PC-3 (cell line): ENCODE data around the gene MEIOSIN. TPM values are rescaled to one million over a fixed set of nuclear protein-coding genes. Genes with fewer than 3 reads are reported as not detected.

Source experiments
- ATAC-seq: fragments of 200-7000 bp; cut with Tn5 transposase; 2 replicates; pipeline ENCODE4 v1.9.1; 2020; ENCODE audit warnings: mild to moderate bottlenecking, moderate library complexity
- BruUV-seq: library from RNA; stranded (reverse); fragments of 400-500 nt; replicated peaks from 2 replicates; lab custom pipeline; 2021; lab: Mats Ljungman, UMichigan
- CTCF ChIA-PET: fragments of 300-600 bp; sonication (Branson Sonifier 250); formaldehyde crosslinking; loops from one replicate; lab custom pipeline; 2022; ENCODE audit warnings: antibody characterized with exemption; lab: Charles Lee
- POLR2A ChIA-PET: fragments of 300-600 bp; sonication (Branson Sonifier 250); formaldehyde crosslinking; loops from one replicate; lab custom pipeline; 2022; ENCODE audit warnings: antibody characterized with exemption; ENCODE audit not compliant: unreplicated experiment; lab: Charles Lee
- DNase-seq: peaks from one replicate; pipeline ENCODE4 v3.0.0-alpha.2; 2015
- H2AFZ ChIP-seq: fragments of 300-600 bp; sonication (generic); 2 replicates; pipeline ENCODE4 v1.6.0; 2016; ENCODE audit warnings: antibody characterized with exemption, low read length
- H3F3A ChIP-seq: fragments of 300-600 bp; sonication (generic); one replicate; pipeline ENCODE4 v1.6.0; 2017; ENCODE audit warnings: antibody characterized with exemption, low read length, control low read depth, mild to moderate bottlenecking; ENCODE audit not compliant: unreplicated experiment
- H3K27ac ChIP-seq: fragments of 300-600 bp; sonication (generic); 2 replicates; pipeline ENCODE4 v1.5.1; 2016; ENCODE audit warnings: mild to moderate bottlenecking, low read length
- H3K27me3 ChIP-seq: fragments of 300-600 bp; sonication (generic); 2 replicates; pipeline ENCODE4 v1.6.1; 2016; ENCODE audit warnings: low read length, mixed read lengths
- H3K36me3 ChIP-seq: fragments of 300-600 bp; sonication (generic); 2 replicates; pipeline ENCODE4 v1.6.1; 2016; ENCODE audit warnings: low read depth, mixed run types, low read length, mixed read lengths
- H3K4me1 ChIP-seq: fragments of 300-600 bp; sonication (generic); 2 replicates; pipeline ENCODE4 v1.5.1; 2016; ENCODE audit warnings: low read length; ENCODE audit not compliant: insufficient read depth
- H3K4me2 ChIP-seq: fragments of 300-600 bp; sonication (generic); 2 replicates; pipeline ENCODE4 v1.6.0; 2016; ENCODE audit warnings: low read length
- H3K4me3 ChIP-seq: fragments of 300-600 bp; sonication (generic); 2 replicates; pipeline ENCODE4 v1.5.1; 2016; ENCODE audit warnings: mild to moderate bottlenecking, low read length, mixed read lengths
- H3K79me2 ChIP-seq: fragments of 300-600 bp; sonication (generic); 2 replicates; pipeline ENCODE4 v1.6.1; 2017; ENCODE audit warnings: low read length, mixed read lengths
- H3K9ac ChIP-seq: fragments of 300-600 bp; sonication (generic); 2 replicates; pipeline ENCODE4 v1.6.0; 2016; ENCODE audit warnings: mild to moderate bottlenecking, low read length
- H3K9me2 ChIP-seq: fragments of 300-600 bp; sonication (generic); replicated peaks from 2 replicates; pipeline ENCODE4 v1.6.1; 2016; ENCODE audit warnings: mixed run types, low read length, mixed read lengths
- H3K9me3 ChIP-seq: fragments of 300-600 bp; sonication (generic); 2 replicates; pipeline ENCODE4 v1.6.1; 2016; ENCODE audit warnings: low read length, mixed read lengths
- H4K20me1 ChIP-seq: fragments of 300-600 bp; sonication (generic); 2 replicates; pipeline ENCODE4 v1.6.1; 2016; ENCODE audit warnings: low read length, mixed read lengths
- EZH2 ChIP-seq: fragments of 300-600 bp; sonication (generic); IDR thresholded peaks from one replicate; pipeline ENCODE4 v1.6.1; 2017; ENCODE audit warnings: antibody characterized with exemption, mild to moderate bottlenecking, low read length; ENCODE audit not compliant: unreplicated experiment
- EZH2phosphoT487 ChIP-seq: fragments of 300-600 bp; sonication (generic); IDR thresholded peaks from 2 replicates; pipeline ENCODE4 v1.6.1; 2018; ENCODE audit warnings: mild to moderate bottlenecking, antibody characterized with exemption, low read length, borderline replicate concordance
- intact Hi-C: fragments of 100-400 bp; cut with micrococcal nuclease; formaldehyde crosslinking; loops from 2 replicates; pipeline ENCODE4 v1.9.0; 2023
- total RNA-seq: library from RNA; depleted of rRNA; stranded (reverse); fragments of >200 nt; gene quantifications from 2 replicates; pipeline ENCODE4 v1.2.3, GENCODE V29; 2014; rRNA removed
- TF ChIP-seq, protein P1 (sequence below): fragments of 300-600 bp; sonication (generic); conservative IDR thresholded peaks from 2 replicates; pipeline ENCODE4 v1.5.1; 2017; ENCODE audit warnings: antibody characterized with exemption, low read depth, mild to moderate bottlenecking, low read length

The MEIOSIN gene
- total RNA-seq, 1 experiment from 2014 or later: not detected

DNA sequence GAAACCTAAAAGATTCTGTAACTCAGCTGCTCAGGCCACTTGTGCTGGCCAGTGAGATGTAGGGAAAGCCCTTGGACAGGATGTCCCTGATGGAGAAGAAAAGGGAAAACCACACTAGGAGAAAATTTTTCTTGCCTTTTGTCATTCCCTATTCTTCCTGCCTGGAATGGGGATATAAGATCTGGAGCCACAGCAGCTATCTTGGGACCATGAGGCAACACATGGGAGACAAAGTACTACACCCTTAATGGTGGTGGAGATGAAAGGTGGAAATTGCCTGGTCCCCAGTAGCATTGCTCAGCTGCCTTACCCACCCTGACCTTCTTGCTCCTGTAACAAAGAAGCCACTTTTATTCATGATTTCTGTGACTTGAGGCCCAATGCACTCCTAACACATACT, 72.5 kb downstream of the MEIOSIN start:
- Histone ChIP-seq H3K27me3 (no peaks in the 10 kb centered on the region), H3K9me2 (no peaks in the 10 kb centered on the region), H3K4me2 (no peak overlapping the region), H3K79me2 (no peaks in the 10 kb centered on the region), H4K20me1 (no peaks in the 10 kb centered on the region), H3K27ac (no peak overlapping the region), H3K4me3 (no peak overlapping the region), H3K4me1 (peaks cover 7% of the 10 kb centered on the region), H3K36me3 (no peaks in the 10 kb centered on the region), H2AFZ (no peak overlapping the region), H3F3A (no peaks in the 10 kb centered on the region), H3K9ac (no peak overlapping the region), H3K9me3 (no peaks in the 10 kb centered on the region)
- ChIA-PET POLR2A (no interaction called here), CTCF (no interaction called here)
- BruUV-seq: no TSS peak
- no peak for DNase-seq
- intact Hi-C loops: no loop called here
- ATAC-seq: no peak
- TF ChIP-seq EZH2phosphoT487 (no peak), EZH2 (no peak)
- TF ChIP-seq, protein P1, sequence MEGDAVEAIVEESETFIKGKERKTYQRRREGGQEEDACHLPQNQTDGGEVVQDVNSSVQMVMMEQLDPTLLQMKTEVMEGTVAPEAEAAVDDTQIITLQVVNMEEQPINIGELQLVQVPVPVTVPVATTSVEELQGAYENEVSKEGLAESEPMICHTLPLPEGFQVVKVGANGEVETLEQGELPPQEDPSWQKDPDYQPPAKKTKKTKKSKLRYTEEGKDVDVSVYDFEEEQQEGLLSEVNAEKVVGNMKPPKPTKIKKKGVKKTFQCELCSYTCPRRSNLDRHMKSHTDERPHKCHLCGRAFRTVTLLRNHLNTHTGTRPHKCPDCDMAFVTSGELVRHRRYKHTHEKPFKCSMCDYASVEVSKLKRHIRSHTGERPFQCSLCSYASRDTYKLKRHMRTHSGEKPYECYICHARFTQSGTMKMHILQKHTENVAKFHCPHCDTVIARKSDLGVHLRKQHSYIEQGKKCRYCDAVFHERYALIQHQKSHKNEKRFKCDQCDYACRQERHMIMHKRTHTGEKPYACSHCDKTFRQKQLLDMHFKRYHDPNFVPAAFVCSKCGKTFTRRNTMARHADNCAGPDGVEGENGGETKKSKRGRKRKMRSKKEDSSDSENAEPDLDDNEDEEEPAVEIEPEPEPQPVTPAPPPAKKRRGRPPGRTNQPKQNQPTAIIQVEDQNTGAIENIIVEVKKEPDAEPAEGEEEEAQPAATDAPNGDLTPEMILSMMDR: no peak

DNA sequence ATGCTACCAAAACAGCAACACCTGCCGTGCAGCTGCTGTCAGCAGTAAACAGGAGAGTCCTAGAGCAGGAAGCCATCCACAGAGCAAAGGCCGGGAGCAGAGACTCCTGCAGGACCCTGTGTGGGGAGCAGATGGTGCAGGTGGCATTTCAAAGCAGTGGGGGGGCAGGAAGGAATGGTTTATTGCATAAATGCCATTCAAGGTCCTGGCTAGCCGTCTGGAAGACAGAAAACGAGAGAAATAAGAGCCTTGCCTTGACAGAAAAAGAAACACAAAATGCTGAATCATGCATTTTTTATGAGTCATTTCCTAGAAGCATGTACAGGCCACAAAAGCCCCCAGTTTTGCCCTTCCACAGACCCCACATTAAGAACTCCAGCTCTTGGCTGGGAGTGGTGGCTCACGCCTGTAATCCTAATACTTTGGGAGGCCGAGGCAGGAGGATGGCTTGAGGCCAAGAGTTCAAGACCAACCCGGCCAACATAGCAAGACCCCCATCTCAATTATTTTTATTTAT, 76.5 kb downstream of the MEIOSIN start:
- Histone ChIP-seq H3K9ac (no peak overlapping the region), H4K20me1 (no peaks in the 10 kb centered on the region), H3K4me3 (no peak overlapping the region), H3K4me2 (peak overlapping the region; percentile 68), H3F3A (no peaks in the 10 kb centered on the region), H3K9me2 (no peaks in the 10 kb centered on the region), H3K27me3 (no peaks in the 10 kb centered on the region), H3K36me3 (no peaks in the 10 kb centered on the region), H2AFZ (peak overlapping the region; percentile 69), H3K4me1 (peaks cover 7% of the 10 kb centered on the region), H3K9me3 (no peaks in the 10 kb centered on the region), H3K27ac (peak overlapping the region; percentile 54), H3K79me2 (no peaks in the 10 kb centered on the region)
- ChIA-PET POLR2A (no interaction called here), CTCF (no interaction called here)
- BruUV-seq: no TSS peak
- DNase-seq (peak; percentile 58), ATAC-seq (peak; percentile 51)
- TF ChIP-seq EZH2 (no peak), EZH2phosphoT487 (no peak)
- TF ChIP-seq, protein P1: no peak
- intact Hi-C loops: no loop called here

DNA sequence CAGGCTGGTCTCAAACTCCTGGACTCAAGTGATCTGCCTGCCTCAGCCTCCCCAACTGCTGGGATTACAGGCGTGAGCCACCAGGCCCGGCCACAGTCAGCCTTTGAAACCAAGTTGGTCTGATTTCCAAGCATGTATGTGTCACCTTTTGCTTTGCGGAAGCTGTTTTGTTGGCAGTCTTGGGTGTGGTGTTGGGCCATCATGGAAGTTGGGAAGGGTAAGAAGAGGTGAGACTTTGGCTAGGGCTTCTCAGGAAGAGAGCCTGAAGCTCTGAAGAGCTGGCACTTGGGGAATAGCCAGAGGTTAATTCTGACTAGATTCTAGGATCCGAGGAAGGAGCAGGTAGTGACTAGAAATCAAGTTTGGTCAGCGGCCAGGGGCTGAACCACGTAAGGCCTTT, 79.1 kb downstream of the MEIOSIN start:
- intact Hi-C loops: no loop called here
- Histone ChIP-seq H3F3A (no peaks in the 10 kb centered on the region), H3K4me3 (no peak overlapping the region), H3K79me2 (no peaks in the 10 kb centered on the region), H3K9ac (no peak overlapping the region), H3K9me2 (no peaks in the 10 kb centered on the region), H3K9me3 (no peaks in the 10 kb centered on the region), H2AFZ (no peak overlapping the region), H3K36me3 (no peaks in the 10 kb centered on the region; the same call in 1 of the 2 replicates), H3K4me2 (no peak overlapping the region), H4K20me1 (no peaks in the 10 kb centered on the region), H3K4me1 (peaks cover 7% of the 10 kb centered on the region), H3K27ac (no peak overlapping the region), H3K27me3 (no peaks in the 10 kb centered on the region)
- TF ChIP-seq EZH2 (no peak), EZH2phosphoT487 (no peak)
- TF ChIP-seq, protein P1: no peak
- DNase-seq: no peak
- POLR2A ChIA-PET: interaction anchor here (0.7 kb wide), 1 partner anchor 91 kb away, joined by 6 read pairs; no protein-coding TSS in a partner anchor
- no TSS peak for BruUV-seq
- CTCF ChIA-PET: no interaction called here
- ATAC-seq: no peak

Other genes starting within 250 kb of the MEIOSIN start
- 9.5 and 12.9 TPM in 2 replicates for gene RTN2, start 236.4 kb upstream of the MEIOSIN start, total RNA-seq
- 2.5 and 4.7 TPM in 2 replicates for gene PPM1N, start 235.0 kb upstream of the MEIOSIN start, total RNA-seq
- gene VASP, start 226.0 kb upstream of the MEIOSIN start, total RNA-seq: 120 and 158 TPM in 2 replicates
- 9.4 and 10.1 TPM in 2 replicates for gene OPA3, start 148.6 kb upstream of the MEIOSIN start, total RNA-seq
- gene GPR4, start 131.2 kb upstream of the MEIOSIN start, total RNA-seq: 3.1 and 3.7 TPM in 2 replicates
- gene EML2, start 94.0 kb upstream of the MEIOSIN start, total RNA-seq: 28.9 and 37.8 TPM in 2 replicates
- gene GIPR, start 65.2 kb upstream of the MEIOSIN start, total RNA-seq: 1.9 and 4.8 TPM in 2 replicates
- 554 and 631 TPM in 2 replicates for gene SNRPD2, start 41.5 kb upstream of the MEIOSIN start, total RNA-seq
- gene QPCTL, start 40.8 kb upstream of the MEIOSIN start, total RNA-seq: 9.8 and 13.4 TPM in 2 replicates
- gene FBXO46, start 2.5 kb upstream of the MEIOSIN start, total RNA-seq: 12.8 and 16.1 TPM in 2 replicates
- gene SIX5, start 35.8 kb downstream of the MEIOSIN start, total RNA-seq: 9.3 and 13.6 TPM in 2 replicates
- gene DMPK, start 49.1 kb downstream of the MEIOSIN start, total RNA-seq: 18.3 and 18.9 TPM in 2 replicates
- 34.9 and 50.3 TPM in 2 replicates for gene DMWD, start 59.4 kb downstream of the MEIOSIN start, total RNA-seq
- 0.12 TPM in 1 of 2 replicates, not detected in the other for gene RSPH6A, start 81.9 kb downstream of the MEIOSIN start, total RNA-seq
- gene SYMPK, start 129.7 kb downstream of the MEIOSIN start, total RNA-seq: 36.6 and 67.3 TPM in 2 replicates
- 0.33 and 0.40 TPM in 2 replicates for gene FOXA3, start 130.9 kb downstream of the MEIOSIN start, total RNA-seq
- 31.5 and 38.6 TPM in 2 replicates for gene IRF2BP1, start 152.7 kb downstream of the MEIOSIN start, total RNA-seq
- gene MYPOP, start 169.2 kb downstream of the MEIOSIN start, total RNA-seq: 5.4 and 12.0 TPM in 2 replicates
- gene NANOS2, start 181.3 kb downstream of the MEIOSIN start, total RNA-seq: not detected in 2 replicates
- gene NOVA2, start 240.4 kb downstream of the MEIOSIN start, total RNA-seq: 0.06 TPM in 1 of 2 replicates, not detected in the other